Natural killer cell (primary cell): Measurements from ENCODE around the gene CPT1A. TPM values are rescaled to one million over a fixed set of nuclear protein-coding genes. Genes with fewer than 3 reads are reported as not detected.

Experiments used
- ATAC-seq, 3 donors: fragments of 150-1000 bp in 2 of 3; fragments of 200-7000 bp in 1 of 3; cut with Tn5 transposase; 1 replicate in 1 of 3; 2 replicates in 2 of 3; pipeline ENCODE4 v1.10.0; 2021; ENCODE audit warnings: mild to moderate bottlenecking in 2 of 3, moderate library complexity in 2 of 3
- DNase-seq, 2 donors: peaks; one replicate each; pipeline versions ENCODE4 v3.0.0 to v3.0.0-alpha.2; 2013 to 2021; ENCODE audit warnings: mixed read lengths in 1 of 2
- H3K27ac ChIP-seq: one replicate; pipeline ENCODE4 v1.5.1; 2013; ENCODE audit warnings: mild to moderate bottlenecking, low read length
- H3K27me3 ChIP-seq: one replicate; pipeline ENCODE4 v1.6.1; 2013; ENCODE audit warnings: low read length; ENCODE audit not compliant: control insufficient read depth, insufficient read depth
- H3K36me3 ChIP-seq: one replicate; pipeline ENCODE4 v1.6.1; 2013; ENCODE audit warnings: low read length; ENCODE audit not compliant: control insufficient read depth, insufficient read depth
- H3K4me1 ChIP-seq: one replicate; pipeline ENCODE4 v1.6.1; 2013; ENCODE audit warnings: low read length; ENCODE audit not compliant: control insufficient read depth, insufficient read depth
- H3K4me3 ChIP-seq: one replicate; pipeline ENCODE4 v1.5.1; 2013; ENCODE audit warnings: low read length
- H3K9me3 ChIP-seq: one replicate; pipeline ENCODE4 v1.6.1; 2013; ENCODE audit warnings: low read length; ENCODE audit not compliant: control insufficient read depth, insufficient read depth
- H3K27ac Mint-ChIP-seq, 2 donors: one replicate each; pipeline ENCODE4 v1.8.0; 2022; ENCODE audit warnings: mild to moderate bottlenecking in 2 of 2, mixed read lengths in 2 of 2, moderate library complexity in 1 of 2
- H3K27me3 Mint-ChIP-seq, 2 donors: one replicate each; pipeline ENCODE4 v1.8.0; 2022; ENCODE audit warnings: low read depth in 2 of 2, mixed read lengths in 2 of 2
- H3K36me3 Mint-ChIP-seq: one replicate; pipeline ENCODE4 v1.8.0; 2022; ENCODE audit warnings: mixed read lengths
- H3K4me1 Mint-ChIP-seq, 2 donors: one replicate each; pipeline ENCODE4 v1.8.0; 2022; ENCODE audit warnings: mixed read lengths in 2 of 2
- H3K4me3 Mint-ChIP-seq: one replicate; pipeline ENCODE4 v1.8.0; 2022; ENCODE audit warnings: mild to moderate bottlenecking, moderate library complexity, mixed read lengths
- H3K9me3 Mint-ChIP-seq, 2 donors: one replicate each; pipeline ENCODE4 v1.8.0; 2022; ENCODE audit warnings: mixed read lengths in 2 of 2
- WGBS: methylation state at CpG from one replicate; pipeline ENCODE4 v1.1.7; 2013; ENCODE audit warnings: missing lambda C conversion rate; ENCODE audit not compliant: insufficient coverage; 5-methylcytosine and 5-hydroxymethylcytosine counted together
- intact Hi-C: fragments of 100-400 bp; cut with micrococcal nuclease; formaldehyde crosslinking; loops from one replicate; pipeline ENCODE4 v1.14.2; 2022
- total RNA-seq, 4 donors: library from RNA; stranded (reverse); fragments of 120-200 nt in 1 of 4; gene quantifications; one replicate each; pipeline versions ENCODE4 v1.2.3 to v1.2.4, GENCODE V29; 2013 to 2022
- TF ChIP-seq, protein P1 (sequence below): fragments of 200-600 bp; IDR thresholded peaks from one replicate; pipeline ENCODE4 v1.8.0; 2022; ENCODE audit warnings: antibody characterized with exemption

CPT1A gene
- total RNA-seq, 3 donors from 2014 or later (not counting 1 experiment from before 2014, with no cell fraction given) = 70.3 to 129 (median 100) TPM

DNA sequence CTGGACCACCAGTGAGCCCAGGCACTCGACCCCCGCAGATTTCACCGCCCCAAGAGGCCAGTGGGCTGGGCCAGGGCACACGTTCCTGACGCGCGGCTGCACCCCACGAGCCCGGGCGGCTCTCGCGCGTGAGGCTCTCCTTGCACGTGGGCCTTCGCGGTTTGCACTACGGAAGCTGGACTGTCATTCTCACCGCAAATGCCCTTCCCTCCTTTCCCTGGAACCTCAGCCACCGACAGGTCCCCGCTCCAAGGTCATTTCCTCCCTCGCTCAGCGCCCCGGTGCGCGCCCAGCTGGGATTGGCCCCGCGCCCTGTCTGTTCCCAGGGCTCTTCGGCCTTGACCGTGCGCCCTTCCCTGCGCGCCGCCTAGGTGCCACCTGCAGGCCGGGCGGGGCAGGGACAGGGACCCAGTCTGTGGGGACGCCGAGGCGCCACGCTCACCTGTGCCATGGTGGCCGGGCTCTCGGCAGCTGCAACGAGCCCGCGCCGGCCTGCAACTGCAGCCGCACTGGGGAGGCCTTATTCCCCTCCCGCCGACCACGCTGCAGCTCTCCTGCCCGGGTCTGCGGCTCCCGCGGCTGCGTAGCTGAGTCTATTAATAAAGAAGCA, 2.1 kb upstream of the CPT1A start:
- H3K9me3 Mint-ChIP-seq = no peaks in the 10 kb centered on the region
- H3K9me3 ChIP-seq = no peaks in the 10 kb centered on the region
- peak overlapping the region; percentile 84 to 85 for H3K27ac Mint-ChIP-seq
- peak overlapping the region; percentile 91 for H3K4me3 Mint-ChIP-seq
- under 1% methylated on average over 54 of the region's 54 CpGs for WGBS
- peak overlapping the region; percentile 51 for H3K4me3 ChIP-seq
- H3K27me3 ChIP-seq = no peaks in the 10 kb centered on the region
- peaks cover 35 to 36% of the 10 kb centered on the region in 2 donors for H3K4me1 Mint-ChIP-seq
- peak overlapping the region; percentile 7 for H3K27ac ChIP-seq
- H3K36me3 ChIP-seq = no peaks in the 10 kb centered on the region
- intact Hi-C loops = no loop called here
- TF ChIP-seq, protein P1, sequence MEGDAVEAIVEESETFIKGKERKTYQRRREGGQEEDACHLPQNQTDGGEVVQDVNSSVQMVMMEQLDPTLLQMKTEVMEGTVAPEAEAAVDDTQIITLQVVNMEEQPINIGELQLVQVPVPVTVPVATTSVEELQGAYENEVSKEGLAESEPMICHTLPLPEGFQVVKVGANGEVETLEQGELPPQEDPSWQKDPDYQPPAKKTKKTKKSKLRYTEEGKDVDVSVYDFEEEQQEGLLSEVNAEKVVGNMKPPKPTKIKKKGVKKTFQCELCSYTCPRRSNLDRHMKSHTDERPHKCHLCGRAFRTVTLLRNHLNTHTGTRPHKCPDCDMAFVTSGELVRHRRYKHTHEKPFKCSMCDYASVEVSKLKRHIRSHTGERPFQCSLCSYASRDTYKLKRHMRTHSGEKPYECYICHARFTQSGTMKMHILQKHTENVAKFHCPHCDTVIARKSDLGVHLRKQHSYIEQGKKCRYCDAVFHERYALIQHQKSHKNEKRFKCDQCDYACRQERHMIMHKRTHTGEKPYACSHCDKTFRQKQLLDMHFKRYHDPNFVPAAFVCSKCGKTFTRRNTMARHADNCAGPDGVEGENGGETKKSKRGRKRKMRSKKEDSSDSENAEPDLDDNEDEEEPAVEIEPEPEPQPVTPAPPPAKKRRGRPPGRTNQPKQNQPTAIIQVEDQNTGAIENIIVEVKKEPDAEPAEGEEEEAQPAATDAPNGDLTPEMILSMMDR = peak; percentile 50
- peak; percentile 47 to 84 for DNase-seq
- peaks cover 3 to 6% of the 10 kb centered on the region in 2 donors for H3K27me3 Mint-ChIP-seq
- H3K4me1 ChIP-seq = peaks cover 40% of the 10 kb centered on the region
- peak; percentile 24 to 48 (median 46) for ATAC-seq
- H3K36me3 Mint-ChIP-seq = no peaks in the 10 kb centered on the region

DNA sequence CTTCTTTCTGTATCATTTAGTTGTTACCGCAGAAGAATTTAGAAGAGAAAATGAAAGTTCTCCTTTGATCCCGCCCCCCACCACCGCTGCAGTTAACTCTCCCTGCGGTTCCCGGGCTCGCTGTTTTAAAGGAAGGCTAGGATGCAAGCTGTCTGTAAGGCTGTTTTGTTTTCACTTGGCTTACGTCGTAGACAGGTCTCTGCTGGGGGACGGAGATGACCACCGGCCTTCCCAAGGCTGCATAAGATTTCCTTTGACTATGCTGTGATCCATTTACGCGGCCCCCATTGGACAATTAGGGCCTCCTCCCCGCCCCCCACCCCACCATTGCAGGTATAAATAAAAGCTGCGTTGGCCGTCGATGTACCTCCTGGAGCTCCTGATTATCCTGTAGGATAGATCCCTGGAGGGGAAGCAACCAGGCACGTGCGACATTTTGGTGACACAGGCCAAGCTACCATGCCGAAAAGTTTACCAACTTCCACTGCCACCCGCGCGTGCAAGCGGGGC, 1.4 kb upstream of the CPT1A start:
- peak; percentile 28 to 80 for DNase-seq
- Mint-ChIP-seq H3K4me1 (peaks cover 37 to 41% of the 10 kb centered on the region in 2 donors), H3K36me3 (no peaks in the 10 kb centered on the region), H3K27me3 (peaks cover 3 to 6% of the 10 kb centered on the region in 2 donors), H3K9me3 (no peaks in the 10 kb centered on the region), H3K4me3 (peak overlapping the region; percentile 91), H3K27ac (peak overlapping the region; percentile 84 to 85)
- Histone ChIP-seq H3K4me1 (peaks cover 47% of the 10 kb centered on the region), H3K36me3 (no peaks in the 10 kb centered on the region), H3K9me3 (no peaks in the 10 kb centered on the region), H3K27me3 (no peaks in the 10 kb centered on the region), H3K4me3 (peak overlapping the region; percentile 51), H3K27ac (peak overlapping the region; percentile 7)
- TF ChIP-seq, protein P1 = no peak
- peak in 1 of 3 donors; percentile 8 for ATAC-seq
- intact Hi-C loops = no loop called here
- 1% methylated on average over 16 of the region's 23 CpGs for WGBS

DNA sequence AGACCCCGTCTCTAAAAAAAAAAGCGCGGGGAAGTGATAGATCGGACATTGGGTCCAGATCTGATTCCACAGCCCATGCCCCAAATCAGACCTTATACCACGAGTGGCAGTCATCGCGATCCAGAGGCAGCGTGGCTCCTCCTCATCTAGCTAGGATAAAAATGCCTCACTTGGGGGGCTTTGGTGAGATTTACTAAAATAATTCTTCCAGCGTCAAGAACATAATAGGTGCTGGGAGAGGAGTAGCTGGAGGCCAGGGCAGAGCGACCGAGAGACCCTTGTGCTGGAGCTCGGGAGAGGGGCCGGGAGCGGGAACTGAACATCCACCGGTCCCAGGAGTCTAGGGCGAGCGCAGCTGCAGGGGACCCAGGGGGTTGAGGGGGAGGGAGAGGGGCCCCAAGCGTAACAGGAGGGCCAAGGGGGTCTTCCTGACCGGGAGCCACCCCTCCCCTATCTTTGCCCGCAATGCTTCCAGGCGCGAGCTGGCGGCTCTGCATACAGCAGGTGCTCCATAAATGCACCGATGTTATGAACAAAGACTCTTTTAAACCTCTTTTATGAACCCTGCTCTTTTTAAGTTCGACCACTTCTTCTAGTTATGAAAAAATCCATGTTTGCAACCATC, 823 bp upstream of the CPT1A start:
- WGBS = 11% methylated on average over 25 of the region's 25 CpGs
- H3K4me3 Mint-ChIP-seq = peak overlapping the region; percentile 91
- Histone ChIP-seq H3K27me3 (no peaks in the 10 kb centered on the region), H3K4me1 (peaks cover 53% of the 10 kb centered on the region), H3K9me3 (no peaks in the 10 kb centered on the region), H3K36me3 (no peaks in the 10 kb centered on the region), H3K4me3 (peak overlapping the region; percentile 51), H3K27ac (peak overlapping the region; percentile 44)
- H3K36me3 Mint-ChIP-seq = no peaks in the 10 kb centered on the region
- ATAC-seq (no peak), DNase-seq (peak in 1 of 2 donors; percentile 25)
- no peaks in the 10 kb centered on the region for H3K9me3 Mint-ChIP-seq
- intact Hi-C loops = no loop called here
- peak overlapping the region; percentile 84 to 85 for H3K27ac Mint-ChIP-seq
- H3K4me1 Mint-ChIP-seq = peaks cover 42 to 47% of the 10 kb centered on the region in 2 donors
- TF ChIP-seq, protein P1 = no peak
- peaks cover 0 to under 1% of the 10 kb centered on the region in 2 donors for H3K27me3 Mint-ChIP-seq
